Natural killer cell treated with Interleukin-12 subunit alpha and Interleukin-12 subunit beta and Interleukin-15 and Interleukin-18, amount 100 ng/mL, for 72 hours (primary cell): ENCODE measurements around the gene EXOC4. TPM values are rescaled to one million over a fixed set of nuclear protein-coding genes. Genes with fewer than 3 reads are reported as not detected.

ENCODE experiments used
- ATAC-seq, 2 donors: fragments of 150-1000 bp; cut with Tn5 transposase in 1 of 2; sonication (Bioruptor Pico), chemical (Tn5 transposase) in 1 of 2; 2 replicates each; pipeline ENCODE4 v1.10.0; 2021
- DNase-seq: peaks from one replicate; pipeline ENCODE4 v3.0.0; 2022; ENCODE audit warnings: low spot score
- H3K27ac Mint-ChIP-seq, 2 donors: 1 replicate in 1 of 2; 2 replicates in 1 of 2; pipeline ENCODE4 v1.8.0; 2022; ENCODE audit warnings: mixed read lengths in 2 of 2, mild to moderate bottlenecking in 1 of 2, moderate library complexity in 1 of 2
- H3K27me3 Mint-ChIP-seq, 2 donors: 1 replicate in 1 of 2; 2 replicates in 1 of 2; pipeline ENCODE4 v1.8.0; 2022; ENCODE audit warnings: mixed read lengths in 2 of 2
- H3K36me3 Mint-ChIP-seq: one replicate; pipeline ENCODE4 v1.8.0; 2022; ENCODE audit warnings: mixed read lengths
- H3K4me1 Mint-ChIP-seq, 2 donors: 1 replicate in 1 of 2; 2 replicates in 1 of 2; pipeline ENCODE4 v1.8.0; 2022; ENCODE audit warnings: low read depth in 2 of 2, mixed read lengths in 2 of 2, mild to moderate bottlenecking in 1 of 2
- H3K4me3 Mint-ChIP-seq: one replicate; pipeline ENCODE4 v1.8.0; 2022; ENCODE audit warnings: mixed read lengths
- H3K9me3 Mint-ChIP-seq: 2 replicates; pipeline ENCODE4 v1.8.0; 2022; ENCODE audit warnings: mixed read lengths
- total RNA-seq, 2 donors: library from RNA; stranded (reverse); gene quantifications; one replicate each; pipeline ENCODE4 v1.2.3, GENCODE V29; 2022

EXOC4 gene
- total RNA-seq, 2 donors from 2014 or later = 78.5 to 107 TPM

- peaks cover 2% of the 10 kb centered on the region for H3K9me3 Mint-ChIP-seq
- DNase-seq (no peak), ATAC-seq (no peak)
- no peak overlapping the region for H3K27ac Mint-ChIP-seq
- no peaks in the 10 kb centered on the region for H3K36me3 Mint-ChIP-seq
- H3K27me3 Mint-ChIP-seq = no peaks in the 10 kb centered on the region
- no peak overlapping the region for H3K4me3 Mint-ChIP-seq
- H3K4me1 Mint-ChIP-seq = peaks cover 7 to 18% of the 10 kb centered on the region in 2 donors
Measured at GRCh38 chr7:133409966-133410365, 157.1 kb downstream of the EXOC4 start.

GRCh38 chr7:133411395-133411794 is 158.5 kb downstream of the EXOC4 start:
- Mint-ChIP-seq H3K36me3 (no peaks in the 10 kb centered on the region), H3K9me3 (peaks cover 2% of the 10 kb centered on the region), H3K27me3 (no peaks in the 10 kb centered on the region), H3K4me3 (no peak overlapping the region), H3K4me1 (peaks cover 8 to 20% of the 10 kb centered on the region in 2 donors), H3K27ac (no peak overlapping the region)
- DNase-seq (no peak), ATAC-seq (no peak)

- Mint-ChIP-seq H3K9me3 (no peaks in the 10 kb centered on the region), H3K27me3 (no peaks in the 10 kb centered on the region), H3K36me3 (no peaks in the 10 kb centered on the region), H3K4me1 (peaks cover 15 to 21% of the 10 kb centered on the region in 2 donors), H3K27ac (no peak overlapping the region), H3K4me3 (no peak overlapping the region)
- no peak for ATAC-seq
- DNase-seq = no peak
Measured at GRCh38 chr7:133412942-133413341, 160.1 kb downstream of the EXOC4 start.

- Mint-ChIP-seq H3K36me3 (peaks cover 5% of the 10 kb centered on the region), H3K9me3 (peaks cover 3% of the 10 kb centered on the region), H3K27me3 (no peaks in the 10 kb centered on the region), H3K4me1 (peaks cover 21 to 25% of the 10 kb centered on the region in 2 donors), H3K27ac (no peak overlapping the region), H3K4me3 (no peak overlapping the region)
- no peak for DNase-seq
- ATAC-seq = no peak
Measured at GRCh38 chr7:133419041-133419440, 166.2 kb downstream of the EXOC4 start.

- ATAC-seq = no peak
Measured at GRCh38 chr7:133423618-133424017, 170.7 kb downstream of the EXOC4 start.

GRCh38 chr7:133428326-133428725 is 175.4 kb downstream of the EXOC4 start:
- no peak for ATAC-seq
- Mint-ChIP-seq H3K9me3 (no peaks in the 10 kb centered on the region), H3K4me3 (no peak overlapping the region), H3K4me1 (peaks cover 5 to 10% of the 10 kb centered on the region in 2 donors), H3K27me3 (no peaks in the 10 kb centered on the region), H3K36me3 (peaks cover 6% of the 10 kb centered on the region), H3K27ac (no peak overlapping the region)
- no peak for DNase-seq

More at GRCh38 chr7:133423618-133424017, 170.7 kb downstream of the EXOC4 start:
- peaks cover 3% of the 10 kb centered on the region for H3K9me3 Mint-ChIP-seq
- DNase-seq = no peak
- H3K4me3 Mint-ChIP-seq = no peak overlapping the region
- H3K36me3 Mint-ChIP-seq = peaks cover 11% of the 10 kb centered on the region
- H3K4me1 Mint-ChIP-seq = peaks cover 12 to 17% of the 10 kb centered on the region in 2 donors
- H3K27ac Mint-ChIP-seq = no peak overlapping the region
- H3K27me3 Mint-ChIP-seq = no peaks in the 10 kb centered on the region

- Mint-ChIP-seq H3K4me3 (no peak overlapping the region), H3K4me1 (peaks cover 5 to 10% of the 10 kb centered on the region in 2 donors), H3K36me3 (peaks cover 6% of the 10 kb centered on the region), H3K27ac (no peak overlapping the region), H3K27me3 (no peaks in the 10 kb centered on the region), H3K9me3 (no peaks in the 10 kb centered on the region)
- ATAC-seq (no peak), DNase-seq (no peak)
Measured at GRCh38 chr7:133428876-133429275, 176.0 kb downstream of the EXOC4 start.

GRCh38 chr7:133429371-133429770 is 176.5 kb downstream of the EXOC4 start:
- H3K4me1 Mint-ChIP-seq = peaks cover 9 to 10% of the 10 kb centered on the region in 2 donors
- H3K27ac Mint-ChIP-seq = no peak overlapping the region
- DNase-seq (no peak), ATAC-seq (no peak)
- H3K4me3 Mint-ChIP-seq = no peak overlapping the region
- H3K9me3 Mint-ChIP-seq = no peaks in the 10 kb centered on the region
- no peaks in the 10 kb centered on the region for H3K27me3 Mint-ChIP-seq
- H3K36me3 Mint-ChIP-seq = peaks cover 6% of the 10 kb centered on the region

- H3K4me3 Mint-ChIP-seq = no peak overlapping the region
- ATAC-seq (no peak), DNase-seq (no peak)
- H3K4me1 Mint-ChIP-seq = peaks cover 8 to 17% of the 10 kb centered on the region in 2 donors
- H3K36me3 Mint-ChIP-seq = no peaks in the 10 kb centered on the region
- no peak overlapping the region for H3K27ac Mint-ChIP-seq
- H3K27me3 Mint-ChIP-seq = no peaks in the 10 kb centered on the region
- no peaks in the 10 kb centered on the region for H3K9me3 Mint-ChIP-seq
Measured at GRCh38 chr7:133431134-133431724, 178.4 kb downstream of the EXOC4 start.

GRCh38 chr7:133433165-133433812 is 180.4 kb downstream of the EXOC4 start:
- ATAC-seq (no peak), DNase-seq (no peak)
- Mint-ChIP-seq H3K36me3 (no peaks in the 10 kb centered on the region), H3K27me3 (no peaks in the 10 kb centered on the region), H3K9me3 (no peaks in the 10 kb centered on the region), H3K4me3 (no peak overlapping the region), H3K4me1 (peaks cover 8 to 15% of the 10 kb centered on the region in 2 donors), H3K27ac (no peak overlapping the region)

GRCh38 chr7:133434246-133434865 is 181.5 kb downstream of the EXOC4 start:
- Mint-ChIP-seq H3K27me3 (no peaks in the 10 kb centered on the region), H3K4me1 (peaks cover 8 to 15% of the 10 kb centered on the region in 2 donors), H3K9me3 (no peaks in the 10 kb centered on the region), H3K27ac (no peak overlapping the region), H3K36me3 (no peaks in the 10 kb centered on the region), H3K4me3 (no peak overlapping the region)
- ATAC-seq (no peak), DNase-seq (no peak)

GRCh38 chr7:133436014-133436428 is 183.1 kb downstream of the EXOC4 start:
- H3K4me1 Mint-ChIP-seq = peaks cover 8 to 17% of the 10 kb centered on the region in 2 donors
- H3K27me3 Mint-ChIP-seq = no peaks in the 10 kb centered on the region
- no peak for ATAC-seq
- H3K36me3 Mint-ChIP-seq = no peaks in the 10 kb centered on the region
- no peaks in the 10 kb centered on the region for H3K9me3 Mint-ChIP-seq
- no peak overlapping the region for H3K4me3 Mint-ChIP-seq
- no peak for DNase-seq
- H3K27ac Mint-ChIP-seq = no peak overlapping the region

- no peak for DNase-seq
- peaks cover 8 to 23% of the 10 kb centered on the region in 2 donors for H3K4me1 Mint-ChIP-seq
- H3K36me3 Mint-ChIP-seq = no peaks in the 10 kb centered on the region
- no peaks in the 10 kb centered on the region for H3K9me3 Mint-ChIP-seq
- no peak overlapping the region for H3K4me3 Mint-ChIP-seq
- ATAC-seq = no peak
- H3K27me3 Mint-ChIP-seq = no peaks in the 10 kb centered on the region
- H3K27ac Mint-ChIP-seq = no peak overlapping the region
Measured at GRCh38 chr7:133437544-133437943, 184.7 kb downstream of the EXOC4 start.

- H3K36me3 Mint-ChIP-seq = no peaks in the 10 kb centered on the region
- no peaks in the 10 kb centered on the region for H3K9me3 Mint-ChIP-seq
- no peak overlapping the region for H3K27ac Mint-ChIP-seq
- peaks cover 0 to 19% of the 10 kb centered on the region in 2 donors for H3K4me1 Mint-ChIP-seq
- H3K4me3 Mint-ChIP-seq = no peak overlapping the region
- H3K27me3 Mint-ChIP-seq = no peaks in the 10 kb centered on the region
- DNase-seq = no peak
- ATAC-seq = no peak
Measured at GRCh38 chr7:133442818-133443217, 189.9 kb downstream of the EXOC4 start.
